Subcutaneous adipose tissue (tissue), 4 donors: Measurements from ENCODE around the gene HSPB6. TPM values are rescaled to one million over a fixed set of nuclear protein-coding genes. Genes with fewer than 3 reads are reported as not detected.

ENCODE experiments used
- total RNA-seq, 4 donors: library from RNA; depleted of rRNA; stranded (reverse); fragments of >200 nt; gene quantifications; one replicate each; pipeline ENCODE4 v1.1.0, GENCODE V29; 2016
- TF ChIP-seq, protein P1 (sequence below): fragments of 450-650 bp; IDR thresholded peaks from one replicate; pipeline ENCODE4 v1.5.1; 2016; ENCODE audit warnings: low read depth, mild to moderate bottlenecking, control low read depth, antibody characterized with exemption, moderate library complexity

The HSPB6 gene
- total RNA-seq, 4 donors from 2014 or later: 50.1 to 554 (median 117) TPM

DNA sequence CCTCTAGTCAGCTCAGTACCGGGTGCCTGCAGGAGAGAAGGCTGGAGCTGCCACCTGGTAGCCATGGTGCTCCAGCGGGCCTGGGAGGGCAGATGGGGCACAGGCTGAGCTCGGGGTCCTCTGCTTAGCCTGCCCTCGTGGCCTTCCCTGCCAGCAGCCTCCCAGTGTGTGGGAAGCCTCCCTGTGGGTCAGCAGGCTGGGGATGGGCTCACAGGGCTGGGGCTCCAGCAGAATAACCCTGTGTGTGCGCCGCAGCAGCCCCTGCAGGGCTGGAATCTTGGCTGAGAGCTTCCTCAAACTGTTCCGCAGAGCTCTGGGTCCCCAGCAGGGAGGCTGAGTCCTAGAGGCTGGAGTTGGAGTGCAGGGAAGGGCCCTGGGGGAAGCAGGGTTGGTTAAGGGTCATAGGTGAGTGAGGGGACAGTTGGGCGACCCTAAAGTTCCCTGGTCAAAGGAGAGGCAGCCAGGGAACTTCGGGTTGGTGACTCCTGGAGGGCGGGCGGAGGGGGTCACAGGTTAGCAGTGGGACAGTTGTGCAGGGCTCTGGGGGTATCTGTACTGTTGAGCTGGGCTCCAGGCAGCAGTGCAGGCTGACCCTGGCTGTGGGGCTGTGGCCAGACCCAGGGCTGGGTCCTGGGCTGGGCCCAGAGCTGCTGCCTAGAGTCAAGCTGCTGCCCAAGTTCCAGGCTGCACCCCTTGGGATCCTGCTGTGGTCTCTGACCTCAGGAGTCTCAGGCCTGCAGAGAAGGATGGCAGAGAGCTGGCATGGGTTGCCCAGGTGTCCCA, 32.6 kb upstream of the HSPB6 start:
- TF ChIP-seq, protein P1, sequence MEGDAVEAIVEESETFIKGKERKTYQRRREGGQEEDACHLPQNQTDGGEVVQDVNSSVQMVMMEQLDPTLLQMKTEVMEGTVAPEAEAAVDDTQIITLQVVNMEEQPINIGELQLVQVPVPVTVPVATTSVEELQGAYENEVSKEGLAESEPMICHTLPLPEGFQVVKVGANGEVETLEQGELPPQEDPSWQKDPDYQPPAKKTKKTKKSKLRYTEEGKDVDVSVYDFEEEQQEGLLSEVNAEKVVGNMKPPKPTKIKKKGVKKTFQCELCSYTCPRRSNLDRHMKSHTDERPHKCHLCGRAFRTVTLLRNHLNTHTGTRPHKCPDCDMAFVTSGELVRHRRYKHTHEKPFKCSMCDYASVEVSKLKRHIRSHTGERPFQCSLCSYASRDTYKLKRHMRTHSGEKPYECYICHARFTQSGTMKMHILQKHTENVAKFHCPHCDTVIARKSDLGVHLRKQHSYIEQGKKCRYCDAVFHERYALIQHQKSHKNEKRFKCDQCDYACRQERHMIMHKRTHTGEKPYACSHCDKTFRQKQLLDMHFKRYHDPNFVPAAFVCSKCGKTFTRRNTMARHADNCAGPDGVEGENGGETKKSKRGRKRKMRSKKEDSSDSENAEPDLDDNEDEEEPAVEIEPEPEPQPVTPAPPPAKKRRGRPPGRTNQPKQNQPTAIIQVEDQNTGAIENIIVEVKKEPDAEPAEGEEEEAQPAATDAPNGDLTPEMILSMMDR: no peak

DNA sequence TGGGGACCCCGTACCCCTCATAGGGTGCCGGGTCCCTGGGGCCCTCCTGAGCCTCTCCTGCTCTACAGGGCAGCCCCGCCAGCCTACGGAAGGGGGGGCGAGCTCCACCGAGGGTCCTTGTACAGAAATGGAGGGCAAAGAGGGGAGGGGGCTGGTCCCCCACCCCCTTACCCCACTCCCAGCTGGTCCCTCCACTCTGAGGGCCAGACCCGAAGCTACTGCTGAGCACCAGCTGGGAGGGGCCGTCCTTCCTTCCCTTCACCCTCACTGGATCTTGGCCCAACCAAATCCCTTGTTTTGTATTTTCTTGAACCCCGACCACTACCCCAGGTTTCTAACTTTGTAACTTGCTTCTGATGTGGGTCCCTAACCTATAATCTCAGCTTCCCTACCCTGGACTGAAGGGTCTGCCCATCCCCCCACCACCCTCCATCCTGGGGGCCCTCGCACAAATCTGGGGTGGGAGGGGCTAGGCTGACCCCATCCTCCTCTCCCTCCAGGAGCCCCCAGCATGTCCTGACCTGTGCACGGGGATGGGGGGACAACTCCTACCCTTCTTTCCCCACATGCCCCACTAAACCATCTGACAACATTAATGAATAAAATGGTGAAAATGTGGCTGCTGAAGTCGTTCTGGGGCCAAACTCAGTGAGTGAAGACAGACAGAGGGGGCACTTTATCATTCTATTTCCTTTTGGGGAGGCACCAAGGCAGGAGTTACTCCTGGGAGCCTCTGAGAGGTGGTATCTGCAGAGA, 31.6 kb upstream of the HSPB6 start:
- TF ChIP-seq, protein P1: no peak

DNA sequence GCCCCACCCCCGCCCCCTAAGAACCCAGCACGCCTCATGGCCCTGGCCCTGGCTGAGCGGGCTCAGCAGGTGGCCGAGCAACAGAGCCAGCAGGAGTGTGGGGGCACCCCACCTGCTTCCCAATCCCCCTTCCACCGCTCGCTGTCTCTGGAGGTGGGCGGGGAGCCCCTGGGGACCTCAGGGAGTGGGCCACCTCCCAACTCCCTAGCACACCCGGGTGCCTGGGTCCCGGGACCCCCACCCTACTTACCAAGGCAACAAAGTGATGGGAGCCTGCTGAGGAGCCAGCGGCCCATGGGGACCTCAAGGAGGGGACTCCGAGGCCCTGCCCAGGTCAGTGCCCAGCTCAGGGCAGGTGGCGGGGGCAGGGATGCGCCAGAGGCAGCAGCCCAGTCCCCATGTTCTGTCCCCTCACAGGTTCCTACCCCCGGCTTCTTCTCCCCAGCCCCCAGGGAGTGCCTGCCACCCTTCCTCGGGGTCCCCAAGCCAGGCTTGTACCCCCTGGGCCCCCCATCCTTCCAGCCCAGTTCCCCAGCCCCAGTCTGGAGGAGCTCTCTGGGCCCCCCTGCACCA, 30.5 kb upstream of the HSPB6 start:
- TF ChIP-seq, protein P1: no peak

DNA sequence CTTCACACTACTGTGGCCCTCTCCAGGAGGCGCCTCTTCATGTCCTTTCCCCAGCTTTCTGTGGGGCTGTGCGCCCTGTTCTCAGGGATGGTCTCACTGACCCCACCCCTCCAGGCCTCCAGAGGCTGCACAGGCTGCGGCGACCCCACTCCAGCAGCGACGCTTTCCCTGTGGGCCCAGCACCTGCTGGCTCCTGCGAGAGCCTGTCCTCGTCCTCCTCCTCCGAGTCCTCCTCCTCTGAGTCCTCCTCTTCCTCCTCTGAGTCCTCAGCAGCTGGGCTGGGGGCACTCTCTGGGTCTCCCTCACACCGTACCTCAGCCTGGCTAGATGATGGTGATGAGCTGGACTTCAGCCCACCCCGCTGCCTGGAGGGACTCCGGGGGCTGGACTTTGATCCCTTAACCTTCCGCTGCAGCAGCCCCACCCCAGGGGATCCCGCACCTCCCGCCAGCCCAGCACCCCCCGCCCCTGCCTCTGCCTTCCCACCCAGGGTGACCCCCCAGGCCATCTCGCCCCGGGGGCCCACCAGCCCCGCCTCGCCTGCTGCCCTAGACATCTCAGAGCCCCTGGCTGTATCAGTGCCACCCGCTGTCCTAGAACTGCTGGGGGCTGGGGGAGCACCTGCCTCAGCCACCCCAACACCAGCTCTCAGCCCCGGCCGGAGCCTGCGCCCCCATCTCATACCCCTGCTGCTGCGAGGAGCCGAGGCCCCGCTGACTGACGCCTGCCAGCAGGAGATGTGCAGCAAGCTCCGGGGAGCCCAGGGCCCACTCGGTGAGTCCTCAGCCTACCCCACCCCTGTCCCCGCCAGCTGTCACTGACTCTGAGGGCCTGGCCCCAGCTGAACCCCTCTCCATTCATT, 29.7 kb upstream of the HSPB6 start:
- TF ChIP-seq, protein P1: no peak

DNA sequence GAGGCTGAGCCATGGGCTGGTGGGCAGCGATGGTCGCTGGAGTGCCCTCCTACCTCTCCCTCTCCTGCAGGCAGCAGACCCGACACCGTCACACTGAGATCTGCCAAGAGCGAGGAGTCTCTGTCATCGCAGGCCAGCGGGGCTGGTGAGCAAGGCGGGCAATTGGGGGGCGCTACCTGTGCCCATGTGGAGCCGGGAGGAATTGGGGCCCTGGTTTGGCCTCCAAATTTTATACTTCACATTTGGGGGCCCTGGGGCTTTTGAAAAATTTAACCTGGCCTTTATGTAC, 28.5 kb upstream of the HSPB6 start:
- TF ChIP-seq, protein P1: no peak

DNA sequence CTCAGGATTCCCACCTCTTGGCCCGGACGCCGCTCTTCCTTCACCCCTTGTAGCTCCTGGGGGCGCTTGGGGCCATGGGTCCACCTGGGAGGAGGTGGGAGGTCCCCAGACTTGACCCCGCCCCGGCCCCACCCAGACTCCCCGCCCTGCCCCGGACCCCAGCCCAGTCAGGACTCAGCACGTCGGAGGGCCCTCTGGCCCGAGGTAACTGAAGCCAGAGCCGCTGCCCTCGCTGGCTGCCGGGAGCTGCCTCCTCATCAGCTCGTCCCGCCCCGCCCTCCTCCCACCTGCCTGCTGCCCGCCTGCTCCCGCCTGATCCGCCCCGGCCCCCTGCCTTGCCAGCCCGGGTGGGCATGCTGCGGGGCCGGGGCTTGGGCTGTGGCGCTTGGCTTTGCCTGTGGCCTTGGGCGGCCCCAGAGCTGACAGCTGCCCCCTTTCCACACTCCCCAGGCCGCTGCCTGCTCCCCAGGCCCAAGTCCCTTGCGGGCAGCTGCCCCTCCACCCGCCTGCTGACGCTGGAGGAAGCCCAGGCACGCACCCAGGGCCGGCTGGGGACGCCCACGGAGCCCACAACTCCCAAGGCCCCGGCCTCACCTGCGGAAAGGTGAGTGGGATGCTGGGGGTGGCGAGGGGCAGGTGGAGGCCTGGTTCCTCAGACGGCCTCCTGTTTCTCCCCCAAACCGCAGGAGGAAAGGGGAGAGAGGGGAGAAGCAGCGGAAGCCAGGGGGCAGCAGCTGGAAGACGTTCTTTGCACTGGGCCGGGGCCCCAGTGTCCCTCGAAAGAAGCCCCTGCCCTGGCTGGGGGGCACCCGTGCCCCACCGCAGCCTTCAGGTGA, 27.9 kb upstream of the HSPB6 start:
- TF ChIP-seq, protein P1: no peak
